HCT116 (cell line): ENCODE data around the gene PAX9. TPM values are rescaled to one million over a fixed set of nuclear protein-coding genes. Genes with fewer than 3 reads are reported as not detected.

Experiments
- ATAC-seq: fragments of 200-7000 bp; cut with Tn5 transposase; 2 replicates; pipeline ENCODE4 v1.9.1; 2020; ENCODE audit warnings: mild to moderate bottlenecking, moderate library complexity
- BruUV-seq: library from RNA; stranded (reverse); fragments of 400-500 nt; replicated peaks from 2 replicates; lab custom pipeline; 2021; lab: Mats Ljungman, UMichigan
- CTCF ChIA-PET: fragments of 300-600 bp; sonication (Branson Sonifier 250); formaldehyde crosslinking; loops from one replicate; lab custom pipeline; 2021; ENCODE audit warnings: antibody characterized with exemption; lab: Charles Lee
- POLR2A ChIA-PET: fragments of 300-600, 350-600 bp; sonication (Branson Sonifier 250); formaldehyde crosslinking; loops from one replicate; lab custom pipeline; 2021; ENCODE audit warnings: antibody characterized with exemption; lab: Charles Lee
- RAD21 ChIA-PET, 2 experiments: fragments of 300-600 bp; sonication (Branson Sonifier 250); formaldehyde crosslinking; loops; one replicate each; lab custom pipeline; 2023; ENCODE audit warnings: low total read pairs in 2 of 2; ENCODE audit not compliant: uncharacterized antibody in 2 of 2, unreplicated experiment in 2 of 2, low non-redundant PET in 1 of 2; lab: Charles Lee
- DNase-seq: peaks from one replicate; pipeline ENCODE4 v3.0.0-alpha.2; 2010; ENCODE audit warnings: low read depth, low spot score
- H2AFZ ChIP-seq: fragments of 200-600 bp; shearing (Covaris generic), sonication (generic); 2 replicates; pipeline ENCODE4 v1.6.1; 2017; ENCODE audit warnings: low read depth, mixed run types, mixed read lengths, antibody characterized with exemption, low read length; ENCODE audit not compliant: poor library complexity, severe bottlenecking
- H3K27ac ChIP-seq: 2 replicates; pipeline ENCODE4 v1.5.1; 2012; ENCODE audit warnings: low read depth, low read length
- H3K27me3 ChIP-seq: fragments of 200-600 bp; sonication (generic); 2 replicates; pipeline ENCODE4 v1.6.1; 2016; ENCODE audit warnings: mixed run types, low read length, mixed read lengths; ENCODE audit not compliant: insufficient read depth
- H3K36me3 ChIP-seq, 2 experiments: fragments of 200-500 bp in 1 of 2; fragments of 200-600 bp in 1 of 2; sonication (Bioruptor generic) in 1 of 2; sonication (generic) in 1 of 2; 2 replicates each; pipeline versions ENCODE4 v1.5.1 to v1.6.1; 2014 to 2016; ENCODE audit warnings: low read length in 2 of 2, inconsistent platforms in 1 of 2, mixed read lengths in 1 of 2, mixed run types in 1 of 2; ENCODE audit not compliant: insufficient read depth in 2 of 2, control insufficient read depth in 1 of 2
- H3K4me1 ChIP-seq, 2 experiments: fragments of 200-600 bp in 1 of 2; sonication (generic) in 1 of 2; 2 replicates each; pipeline versions ENCODE4 v1.5.1 to v1.6.1; 2012 to 2017; ENCODE audit warnings: low read length in 2 of 2, inconsistent platforms in 1 of 2, mild to moderate bottlenecking in 1 of 2, mixed read lengths in 1 of 2, mixed run types in 1 of 2, moderate library complexity in 1 of 2; ENCODE audit not compliant: insufficient read depth in 2 of 2, control insufficient read depth in 1 of 2
- H3K4me2 ChIP-seq: fragments of 200-600 bp; sonication (generic); 2 replicates; pipeline ENCODE4 v1.6.1; 2017; ENCODE audit warnings: mixed run types, low read length, mixed read lengths
- H3K4me3 ChIP-seq, 2 experiments: fragments of 200-600 bp in 1 of 2; sonication (generic) in 1 of 2; replicated peaks in 1 of 2; 2 replicates each; pipeline ENCODE4 v1.5.1; 2011 to 2016; ENCODE audit warnings: low read length in 2 of 2, control low read depth in 1 of 2, low read depth in 1 of 2, mild to moderate bottlenecking in 1 of 2, mixed read lengths in 1 of 2, mixed run types in 1 of 2
- H3K79me2 ChIP-seq: fragments of 200-600 bp; sonication (generic); 2 replicates; pipeline ENCODE4 v1.6.1; 2017; ENCODE audit warnings: mild to moderate bottlenecking, mixed run types, low read length, moderate library complexity, mixed read lengths; ENCODE audit not compliant: insufficient read depth
- H3K9ac ChIP-seq: fragments of 200-600 bp; sonication (generic); 2 replicates; pipeline ENCODE4 v1.6.1; 2016; ENCODE audit warnings: low read length, mixed read lengths
- H3K9me2 ChIP-seq: fragments of 200-600 bp; sonication (generic), shearing (Covaris generic); 2 replicates; pipeline ENCODE4 v1.6.1; 2017; ENCODE audit warnings: mixed run types, mild to moderate bottlenecking, moderate library complexity; ENCODE audit not compliant: insufficient read depth
- H3K9me3 ChIP-seq, 2 experiments: fragments of 200-500 bp in 1 of 2; fragments of 200-600 bp in 1 of 2; sonication (Bioruptor generic) in 1 of 2; sonication (generic) in 1 of 2; 2 replicates each; pipeline ENCODE4 v1.6.1; 2014 to 2017; ENCODE audit warnings: low read length in 2 of 2, mixed read lengths in 2 of 2, inconsistent platforms in 1 of 2, low read depth in 1 of 2, mild to moderate bottlenecking in 1 of 2, mixed run types in 1 of 2, moderate library complexity in 1 of 2; ENCODE audit not compliant: control insufficient read depth in 1 of 2, insufficient read depth in 1 of 2
- H4K20me1 ChIP-seq: fragments of 200-600 bp; sonication (generic), shearing (Covaris generic); 2 replicates; pipeline ENCODE4 v1.6.1; 2017; ENCODE audit warnings: mixed run types, mild to moderate bottlenecking, moderate library complexity; ENCODE audit not compliant: insufficient read depth
- CBX3 ChIP-seq: IDR thresholded peaks from 2 replicates; pipeline ENCODE4 v1.6.1; 2012; ENCODE audit warnings: low read depth
- EGR1 ChIP-seq: IDR thresholded peaks from 2 replicates; pipeline ENCODE4 v1.6.1; 2012; ENCODE audit warnings: low read depth
- ELF1 ChIP-seq: IDR thresholded peaks from 2 replicates; pipeline ENCODE4 v1.6.1; 2012; ENCODE audit warnings: low read depth, borderline replicate concordance
- FOSL1 ChIP-seq: IDR thresholded peaks from 2 replicates; pipeline ENCODE4 v1.6.1; 2012; ENCODE audit warnings: low read depth
- JUND ChIP-seq: IDR thresholded peaks from 2 replicates; pipeline ENCODE4 v1.6.1; 2012
- SRF ChIP-seq: IDR thresholded peaks from 2 replicates; pipeline ENCODE4 v1.6.1; 2012; ENCODE audit warnings: low read depth
- TCF7L2 ChIP-seq: IDR thresholded peaks from 2 replicates; pipeline ENCODE4 v1.7.0; 2011; ENCODE audit warnings: borderline replicate concordance, inconsistent platforms; ENCODE audit not compliant: insufficient read depth, insufficient read length; ENCODE audit errors: extremely low read depth
- YY1 ChIP-seq: IDR thresholded peaks from 2 replicates; pipeline ENCODE4 v1.6.1; 2011; ENCODE audit warnings: low read length, low read depth, moderate library complexity, mild to moderate bottlenecking; ENCODE audit not compliant: insufficient replicate concordance; ENCODE audit errors: extremely low read depth
- ZFX ChIP-seq: fragments of 450-650 bp; IDR thresholded peaks from 2 replicates; pipeline ENCODE4 v1.6.1; 2017
- ZNF274 ChIP-seq: fragments of 200-500 bp; sonication (Bioruptor generic); IDR thresholded peaks from 2 replicates; pipeline ENCODE4 v1.6.1; 2014; ENCODE audit warnings: mild to moderate bottlenecking, low read depth, low read length, inconsistent platforms
- intact Hi-C: fragments of 100-400 bp; cut with micrococcal nuclease; formaldehyde crosslinking; loops from 2 replicates; pipeline ENCODE4 v1.10.0; 2022
- total RNA-seq: library from RNA; stranded (reverse); gene quantifications from one replicate; pipeline ENCODE4 v1.2.1, GENCODE V29; 2021; ENCODE audit not compliant: unreplicated experiment
- TF ChIP-seq, protein P1 (sequence below): IDR thresholded peaks from 2 replicates; pipeline ENCODE4 v1.6.1; 2011; ENCODE audit warnings: mild to moderate bottlenecking, low read length, moderate library complexity; ENCODE audit not compliant: insufficient replicate concordance; ENCODE audit errors: extremely low read depth

Gene PAX9
- total RNA-seq, 1 experiment from 2014 or later, result 5.2 TPM

- H3K9me2 ChIP-seq, result no peaks in the 10 kb centered on the region
- no peaks in the 10 kb centered on the region for H4K20me1 ChIP-seq
- intact Hi-C loops, result no loop called here
- H2AFZ ChIP-seq, result no peak overlapping the region
- CTCF ChIA-PET, result no interaction called here
- no peaks in the 10 kb centered on the region for H3K4me1 ChIP-seq
- RAD21 ChIA-PET, result no interaction called here
- ATAC-seq (no peak), DNase-seq (no peak)
- H3K9me3 ChIP-seq, result no peaks in the 10 kb centered on the region
- H3K9ac ChIP-seq, result no peak overlapping the region
- H3K4me3 ChIP-seq, result no peak overlapping the region
- no peak overlapping the region for H3K27ac ChIP-seq
- no peak overlapping the region for H3K4me2 ChIP-seq
- no peaks in the 10 kb centered on the region for H3K36me3 ChIP-seq
- TF ChIP-seq EGR1 (no peak), CBX3 (no peak), YY1 (no peak), JUND (no peak), ZNF274 (no peak), TCF7L2 (no peak), ZFX (no peak), SRF (no peak)
- TF ChIP-seq, protein P1, sequence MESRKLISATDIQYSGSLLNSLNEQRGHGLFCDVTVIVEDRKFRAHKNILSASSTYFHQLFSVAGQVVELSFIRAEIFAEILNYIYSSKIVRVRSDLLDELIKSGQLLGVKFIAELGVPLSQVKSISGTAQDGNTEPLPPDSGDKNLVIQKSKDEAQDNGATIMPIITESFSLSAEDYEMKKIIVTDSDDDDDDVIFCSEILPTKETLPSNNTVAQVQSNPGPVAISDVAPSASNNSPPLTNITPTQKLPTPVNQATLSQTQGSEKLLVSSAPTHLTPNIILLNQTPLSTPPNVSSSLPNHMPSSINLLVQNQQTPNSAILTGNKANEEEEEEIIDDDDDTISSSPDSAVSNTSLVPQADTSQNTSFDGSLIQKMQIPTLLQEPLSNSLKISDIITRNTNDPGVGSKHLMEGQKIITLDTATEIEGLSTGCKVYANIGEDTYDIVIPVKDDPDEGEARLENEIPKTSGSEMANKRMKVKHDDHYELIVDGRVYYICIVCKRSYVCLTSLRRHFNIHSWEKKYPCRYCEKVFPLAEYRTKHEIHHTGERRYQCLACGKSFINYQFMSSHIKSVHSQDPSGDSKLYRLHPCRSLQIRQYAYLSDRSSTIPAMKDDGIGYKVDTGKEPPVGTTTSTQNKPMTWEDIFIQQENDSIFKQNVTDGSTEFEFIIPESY, result no peak
- H3K27me3 ChIP-seq, result no peaks in the 10 kb centered on the region
- BruUV-seq, result no TSS peak
- POLR2A ChIA-PET, result no interaction called here
- no peaks in the 10 kb centered on the region for H3K79me2 ChIP-seq
Observed at GRCh38 chr14:36719823-36720222, 58.2 kb downstream of the PAX9 start.

DNA sequence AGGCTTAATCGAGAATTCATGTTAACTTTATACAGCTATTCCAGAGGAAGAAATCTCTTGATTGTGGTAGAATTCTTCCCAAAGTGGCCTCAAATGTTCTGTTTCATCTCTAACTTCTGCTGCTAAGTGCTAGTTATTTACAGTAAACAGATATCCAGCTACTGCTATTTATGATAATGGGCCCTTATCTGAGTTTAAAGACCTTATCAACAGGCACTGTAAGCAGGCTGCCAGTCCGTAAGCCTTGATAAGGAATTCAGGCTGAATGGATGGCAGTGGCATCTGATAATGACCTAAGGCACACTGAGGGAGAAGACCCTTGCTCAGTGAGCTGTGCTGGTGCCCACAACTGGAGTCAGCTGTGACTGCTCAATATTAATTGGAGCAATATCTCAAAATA, 59.0 kb downstream of the PAX9 start:
- Histone ChIP-seq H3K79me2 (no peaks in the 10 kb centered on the region), H2AFZ (no peak overlapping the region), H3K4me2 (no peak overlapping the region), H3K9ac (no peak overlapping the region), H3K27me3 (no peaks in the 10 kb centered on the region), H4K20me1 (no peaks in the 10 kb centered on the region), H3K4me1 (no peaks in the 10 kb centered on the region), H3K9me3 (no peaks in the 10 kb centered on the region), H3K36me3 (no peaks in the 10 kb centered on the region), H3K4me3 (no peak overlapping the region), H3K9me2 (no peaks in the 10 kb centered on the region), H3K27ac (no peak overlapping the region)
- ChIA-PET CTCF (no interaction called here), POLR2A (no interaction called here), RAD21 (no interaction called here)
- DNase-seq (no peak), ATAC-seq (no peak)
- TF ChIP-seq ELF1, result no peak
- TF ChIP-seq FOSL1, result no peak
- TF ChIP-seq EGR1, result no peak
- no TSS peak for BruUV-seq
- intact Hi-C loops, result no loop called here
